A549 (cell line): ENCODE results near the gene SV2C. TPM values are rescaled to one million over a fixed set of nuclear protein-coding genes. Genes with fewer than 3 reads are reported as not detected.

Source experiments
- ATAC-seq, 2 experiments: fragments of 200-7000 bp in 1 of 2; fragments of >200 bp in 1 of 2; cut with Nextera tagmentation in 1 of 2; cut with Tn5 transposase in 1 of 2; 3 replicates each; pipeline versions ENCODE4 v1.8.0 to v1.9.1; 2018 to 2020; ENCODE audit warnings: mild to moderate bottlenecking in 1 of 2, moderate library complexity in 1 of 2
- CTCF ChIA-PET: fragments of 300-600 bp; sonication (Branson Sonifier 250); formaldehyde crosslinking; extraction: SDS; loops from one replicate; lab custom pipeline; 2021; ENCODE audit warnings: antibody characterized with exemption, inconsistent platforms; lab: Yijun Ruan, JAX
- POLR2A ChIA-PET: fragments of 350-600 bp; formaldehyde crosslinking; extraction: SDS; loops from one replicate; lab custom pipeline; 2021; ENCODE audit warnings: antibody characterized with exemption, inconsistent platforms; lab: Yijun Ruan, JAX
- DNase-seq, 2 experiments: peaks; one replicate each; pipeline versions ENCODE4 v3.0.0 to v3.0.0-alpha.2; 2011 to 2016; ENCODE audit warnings: low read depth in 1 of 2, low spot score in 1 of 2
- FAIRE-seq: peaks from 2 replicates; lab custom pipeline; 2011; peaks lifted over from hg19 to GRCh38; lab: Jason Lieb, UNC
- H3K27ac ChIP-seq, 2 experiments: fragments of >200 bp; sonication (Bioruptor Twin); formaldehyde crosslinking; 3 replicates each; pipeline ENCODE4 v1.5.1; 2016 to 2017
- H3K4me1 ChIP-seq: fragments of >200 bp; sonication (Bioruptor Twin); formaldehyde crosslinking; 3 replicates; pipeline ENCODE4 v1.6.1; 2016
- H3K4me2 ChIP-seq: fragments of >200 bp; sonication (Bioruptor Twin); formaldehyde crosslinking; 3 replicates; pipeline ENCODE4 v1.6.1; 2016
- H3K4me3 ChIP-seq: fragments of >200 bp; sonication (Bioruptor Twin); formaldehyde crosslinking; 3 replicates; pipeline ENCODE4 v1.5.1; 2016
- H3K9me3 ChIP-seq: fragments of >200 bp; sonication (Bioruptor Twin); formaldehyde crosslinking; 3 replicates; pipeline ENCODE4 v1.6.1; 2016
- ATOH8 ChIP-seq: fragments of 250-450 bp; sonication (Bioruptor Pico); IDR thresholded peaks from 2 replicates; pipeline ENCODE4 v1.5.0; 2020; ENCODE audit warnings: low read depth, mild to moderate bottlenecking, moderate library complexity
- CBX8 ChIP-seq: fragments of 200-600 bp; sonication (generic); IDR thresholded peaks from 2 replicates; pipeline ENCODE4 v1.6.1; 2016
- CHD2 ChIP-seq: fragments of 150-350 bp; IDR thresholded peaks from 2 replicates; pipeline ENCODE4 v1.6.1; 2014; ENCODE audit warnings: low read length; ENCODE audit not compliant: partially characterized antibody
- CHD4 ChIP-seq: fragments of 200-600 bp; sonication (generic); IDR thresholded peaks from 2 replicates; pipeline ENCODE4 v1.6.1; 2016; ENCODE audit warnings: antibody characterized with exemption, mild to moderate bottlenecking, borderline replicate concordance
- EP300 ChIP-seq, 2 experiments: fragments of >200 bp; sonication (Bioruptor Twin); formaldehyde crosslinking; IDR thresholded peaks; 2 replicates in 1 of 2; 3 replicates in 1 of 2; pipeline ENCODE4 v1.6.1; 2016 to 2017
- ESRRA ChIP-seq: fragments of 150-350 bp; IDR thresholded peaks from 2 replicates; pipeline ENCODE4 v1.6.1; 2014; ENCODE audit warnings: mild to moderate bottlenecking, low read length, borderline replicate concordance
- HMGXB4 ChIP-seq: fragments of 250-450 bp; sonication (Bioruptor Pico); IDR thresholded peaks from 2 replicates; pipeline ENCODE4 v1.5.0; 2021; ENCODE audit warnings: mild to moderate bottlenecking, moderate library complexity, borderline replicate concordance
- HOXA7 ChIP-seq: fragments of 250-450 bp; sonication (Bioruptor Pico); IDR thresholded peaks from 2 replicates; pipeline ENCODE4 v1.5.0; 2020; ENCODE audit warnings: mild to moderate bottlenecking, moderate library complexity
- HOXB13 ChIP-seq: fragments of 250-450 bp; sonication (Bioruptor Pico); IDR thresholded peaks from 2 replicates; pipeline ENCODE4 v1.5.0; 2020; ENCODE audit warnings: low read depth, mild to moderate bottlenecking, moderate library complexity
- HOXB5 ChIP-seq: fragments of 250-450 bp; sonication (Bioruptor Pico); IDR thresholded peaks from 2 replicates; pipeline ENCODE4 v1.5.0; 2020; ENCODE audit warnings: mild to moderate bottlenecking, moderate library complexity
- JUN ChIP-seq, 2 experiments: fragments of >200 bp; sonication (Bioruptor Twin); formaldehyde crosslinking; IDR thresholded peaks; 2 replicates in 1 of 2; 3 replicates in 1 of 2; pipeline ENCODE4 v1.6.1; 2016 to 2017
- KDM5A ChIP-seq: fragments of 200-600 bp; sonication (generic); IDR thresholded peaks from 2 replicates; pipeline ENCODE4 v1.6.1; 2016; ENCODE audit warnings: antibody characterized with exemption, mild to moderate bottlenecking
- NR3C1 ChIP-seq: fragments of >200 bp; sonication (Bioruptor Twin); formaldehyde crosslinking; IDR thresholded peaks from 3 replicates; pipeline ENCODE4 v1.6.1; 2017
- POLR2A ChIP-seq: IDR thresholded peaks from 2 replicates; pipeline ENCODE4 v1.6.1; 2012; ENCODE audit warnings: mild to moderate bottlenecking, low read length
- POLR2AphosphoS2 ChIP-seq: conservative IDR thresholded peaks from 2 replicates; pipeline ENCODE4 v1.6.1; 2012; ENCODE audit warnings: low read length, improper control_type of control experiment, inconsistent platforms
- RARB ChIP-seq: fragments of 250-450 bp; sonication (Bioruptor Pico); IDR thresholded peaks from 2 replicates; pipeline ENCODE4 v1.8.0; 2021; ENCODE audit warnings: mild to moderate bottlenecking, moderate library complexity
- REST ChIP-seq: fragments of 200-600 bp; sonication (generic); IDR thresholded peaks from 2 replicates; pipeline ENCODE4 v1.6.1; 2016; ENCODE audit warnings: antibody characterized with exemption, mild to moderate bottlenecking, moderate library complexity
- RNF2 ChIP-seq: fragments of 200-600 bp; sonication (generic); IDR thresholded peaks from 2 replicates; pipeline ENCODE4 v1.6.1; 2016; ENCODE audit warnings: low read depth, mild to moderate bottlenecking, antibody characterized with exemption, moderate library complexity, borderline replicate concordance
- ZFP36 ChIP-seq: fragments of 450-650 bp; IDR thresholded peaks from 2 replicates; pipeline ENCODE4 v1.6.1; 2014; ENCODE audit warnings: borderline replicate concordance; ENCODE audit not compliant: partially characterized antibody
- ZSCAN20 ChIP-seq: fragments of 250-450 bp; sonication (Bioruptor Pico); IDR thresholded peaks from 2 replicates; pipeline ENCODE4 v1.8.0; 2022; ENCODE audit warnings: mild to moderate bottlenecking, moderate library complexity
- WGBS: methylation state at CpG from one replicate; pipeline ENCODE4 v1.1.6; 2017; ENCODE audit errors: missing lambda C conversion rate; 5-methylcytosine and 5-hydroxymethylcytosine counted together
- polyA plus RNA-seq, 4 experiments: library from polyadenylated mRNA; depleted of rRNA in 3 of 4; stranded (reverse); fragments of >200 nt; fragmentation: RNase III in 1 of 4; extraction: RNeasy Plus Mini Kit Qiagen cat#74134 plus additional on column Dnase treatment in 1 of 4; gene quantifications; 2 replicates in 3 of 4; 3 replicates in 1 of 4; pipeline ENCODE4 v1.2.3, GENCODE V29; 2011 to 2017
- TF ChIP-seq, protein P1 (sequence below): fragments of 450-650 bp; IDR thresholded peaks from 2 replicates; pipeline ENCODE4 v1.6.1; 2014; ENCODE audit warnings: antibody characterized with exemption
- TF ChIP-seq, protein P2 (sequence below): fragments of >200 bp; sonication (Bioruptor Twin); formaldehyde crosslinking; IDR thresholded peaks from 3 replicates; pipeline ENCODE4 v1.6.1; 2016

SV2C gene
- polyA plus RNA-seq, 2 of the 4 experiments (the other 2 are of a cell fraction) = not detected

DNA sequence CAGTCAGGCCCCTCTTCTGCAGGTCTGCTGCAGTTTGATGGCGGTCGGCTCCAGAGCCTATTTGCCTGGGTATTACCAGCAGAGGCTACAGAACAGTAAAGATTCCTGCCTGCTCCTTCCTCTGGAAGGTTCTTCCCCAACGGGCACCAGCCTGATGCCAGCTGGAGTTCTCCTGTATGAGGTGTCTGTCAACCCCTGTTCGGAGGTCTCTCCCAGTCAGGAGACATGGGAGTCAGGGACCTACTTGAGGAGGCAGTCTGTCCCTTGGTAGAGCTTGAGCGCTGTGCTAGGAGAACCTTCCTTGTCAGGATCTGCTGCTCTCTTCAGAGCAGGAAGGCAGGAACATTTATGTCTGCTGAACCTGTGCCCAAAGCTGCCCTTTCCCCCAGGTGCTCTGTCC is 181.5 kb downstream of the SV2C start:
- POLR2A ChIA-PET = no interaction called here
- TF ChIP-seq, protein P1, sequence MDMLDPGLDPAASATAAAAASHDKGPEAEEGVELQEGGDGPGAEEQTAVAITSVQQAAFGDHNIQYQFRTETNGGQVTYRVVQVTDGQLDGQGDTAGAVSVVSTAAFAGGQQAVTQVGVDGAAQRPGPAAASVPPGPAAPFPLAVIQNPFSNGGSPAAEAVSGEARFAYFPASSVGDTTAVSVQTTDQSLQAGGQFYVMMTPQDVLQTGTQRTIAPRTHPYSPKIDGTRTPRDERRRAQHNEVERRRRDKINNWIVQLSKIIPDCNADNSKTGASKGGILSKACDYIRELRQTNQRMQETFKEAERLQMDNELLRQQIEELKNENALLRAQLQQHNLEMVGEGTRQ = no peak
- CTCF ChIA-PET = interaction anchor here (4.9 kb wide), 1 partner anchor 9 kb away, joined by 33 read pairs; no protein-coding TSS in a partner anchor

DNA sequence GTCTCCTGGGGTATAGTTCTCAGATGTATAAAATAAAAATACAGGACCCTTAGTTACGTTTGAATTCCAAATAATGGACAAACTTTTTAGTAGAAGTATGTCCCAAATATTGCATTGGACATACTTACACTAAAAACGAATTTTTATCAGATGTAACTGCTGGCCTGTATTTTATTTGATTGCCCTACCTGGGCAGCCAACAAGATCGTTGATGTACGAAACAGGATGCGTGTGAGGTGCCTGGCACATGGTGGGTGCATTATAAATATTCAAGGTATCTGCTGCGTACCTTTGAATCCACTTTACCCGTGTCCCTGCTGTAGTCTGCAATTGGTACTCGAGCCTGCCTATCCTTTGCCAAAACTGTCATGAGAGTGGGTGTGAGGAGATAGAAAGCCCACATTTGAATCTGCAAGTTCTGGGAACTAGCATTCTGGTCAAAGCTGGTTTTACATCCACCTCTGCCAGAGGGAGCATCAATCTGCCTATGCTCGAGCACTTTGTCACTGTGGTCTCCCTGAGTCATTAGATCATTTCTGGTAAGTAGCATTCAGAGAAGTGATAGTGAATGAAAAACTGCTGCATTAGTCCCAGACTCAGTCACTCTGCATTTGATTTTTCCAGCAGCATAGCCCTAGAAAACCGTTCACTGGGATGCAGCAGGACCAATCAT is 186.2 kb downstream of the SV2C start:
- Histone ChIP-seq H3K4me3 (no peak overlapping the region), H3K4me2 (no peak overlapping the region), H3K27ac (no peak overlapping the region), H3K9me3 (peaks cover 3% of the 10 kb centered on the region; the same call in 2 of the 3 replicates), H3K4me1 (no peaks in the 10 kb centered on the region)
- CTCF ChIA-PET = interaction anchor here (1.5 to 4.9 kb wide), 2 partner anchors 9 to 14 kb away, joined by 5 to 33 read pairs; no protein-coding TSS in a partner anchor
- ATAC-seq (no peak), DNase-seq (no peak), FAIRE-seq (no peak)
- 31% methylated on average over 10 of the region's 10 CpGs for WGBS
- POLR2A ChIA-PET = no interaction called here
- TF ChIP-seq, protein P2, sequence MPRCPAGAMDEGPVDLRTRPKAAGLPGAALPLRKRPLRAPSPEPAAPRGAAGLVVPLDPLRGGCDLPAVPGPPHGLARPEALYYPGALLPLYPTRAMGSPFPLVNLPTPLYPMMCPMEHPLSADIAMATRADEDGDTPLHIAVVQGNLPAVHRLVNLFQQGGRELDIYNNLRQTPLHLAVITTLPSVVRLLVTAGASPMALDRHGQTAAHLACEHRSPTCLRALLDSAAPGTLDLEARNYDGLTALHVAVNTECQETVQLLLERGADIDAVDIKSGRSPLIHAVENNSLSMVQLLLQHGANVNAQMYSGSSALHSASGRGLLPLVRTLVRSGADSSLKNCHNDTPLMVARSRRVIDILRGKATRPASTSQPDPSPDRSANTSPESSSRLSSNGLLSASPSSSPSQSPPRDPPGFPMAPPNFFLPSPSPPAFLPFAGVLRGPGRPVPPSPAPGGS = no peak
- no peak for TF ChIP-seq ZSCAN20 (CRISPR knock-in tag)
- TF ChIP-seq RNF2 = peak; percentile 60; the same call in 1 of the 2 replicates
- TF ChIP-seq CHD4 = no peak
- peak; percentile 92 for TF ChIP-seq CBX8

More for the DNA sequence above, 181.5 kb downstream of the SV2C start:
- Histone ChIP-seq H3K4me3 (no peak overlapping the region), H3K27ac (no peak overlapping the region), H3K9me3 (peaks cover 14% of the 10 kb centered on the region; the same call in 2 of the 3 replicates), H3K4me1 (no peaks in the 10 kb centered on the region), H3K4me2 (no peak overlapping the region)
- DNase-seq (no peak), ATAC-seq (no peak), FAIRE-seq (no peak)
- 41% methylated on average over 4 of the region's 5 CpGs for WGBS

DNA sequence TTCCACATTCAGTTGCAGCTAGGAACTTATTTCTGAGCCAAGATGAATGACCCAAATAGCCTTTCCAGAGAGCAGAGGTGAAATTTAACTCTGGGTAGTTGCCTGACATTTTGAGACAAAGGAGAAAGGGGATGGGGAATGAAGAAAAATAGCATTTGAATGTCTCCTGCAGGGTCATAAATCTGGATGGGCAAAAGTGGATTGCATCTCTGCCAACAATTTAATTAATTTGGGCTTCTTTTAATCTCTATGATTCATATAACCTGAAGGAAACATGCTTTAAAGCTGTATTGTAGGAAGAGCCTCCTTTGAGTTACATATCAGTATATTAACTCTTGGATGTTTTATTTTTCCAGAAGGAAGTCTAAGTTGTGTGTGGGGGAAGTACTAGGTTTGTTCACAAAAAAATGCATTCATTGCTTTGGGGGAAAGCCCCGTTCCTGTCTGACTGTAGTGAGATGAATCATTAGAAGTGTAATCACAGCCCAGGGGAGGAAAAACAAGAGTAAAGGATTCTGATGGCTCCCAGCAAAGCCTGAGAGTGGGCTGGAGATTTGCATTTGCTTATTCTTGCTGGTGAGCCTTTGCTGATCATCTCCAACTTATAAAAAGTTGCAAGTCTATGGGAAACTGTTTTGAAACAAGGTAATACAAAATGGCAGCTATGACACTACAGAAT is 186.9 kb downstream of the SV2C start:
- H3K4me2 ChIP-seq = no peak overlapping the region
- no peak overlapping the region for H3K27ac ChIP-seq
- no peaks in the 10 kb centered on the region; the same call in 2 of the 3 replicates for H3K9me3 ChIP-seq
- no peaks in the 10 kb centered on the region for H3K4me1 ChIP-seq
- 0% methylated on average over 1 of the region's 1 CpG for WGBS
- CTCF ChIA-PET = no interaction called here
- DNase-seq (peak in 1 of 2 experiments; percentile 10), ATAC-seq (no peak), FAIRE-seq (no peak)
- POLR2A ChIA-PET = no interaction called here
- H3K4me3 ChIP-seq = no peak overlapping the region
- TF ChIP-seq HOXB5 (CRISPR knock-in tag) = no peak
- no peak for TF ChIP-seq HOXA7 (CRISPR knock-in tag)
- TF ChIP-seq REST = no peak
- TF ChIP-seq HMGXB4 (CRISPR knock-in tag) = no peak
- TF ChIP-seq ATOH8 (CRISPR knock-in tag) = no peak
- TF ChIP-seq, protein P2 = no peak
- TF ChIP-seq POLR2AphosphoS2 = no peak
- TF ChIP-seq CHD2 = no peak
- TF ChIP-seq JUN (IDR thresholded peaks at IDR 0.05) = no peak
- no peak for TF ChIP-seq HOXB13
- TF ChIP-seq RARB (CRISPR knock-in tag) = no peak
- TF ChIP-seq POLR2A = no peak
- no peak for TF ChIP-seq KDM5A
- no peak for TF ChIP-seq NR3C1
- TF ChIP-seq EP300 (IDR thresholded peaks at IDR 0.05) = no peak
- no peak for TF ChIP-seq ESRRA
- no peak for TF ChIP-seq ZFP36
